OCI-M2 (cell line): ENCODE measurements around the gene CD4.
A peak's percentile ranks its signal among the peaks of the same experiment; 100 is the strongest.
"Not testable (repeated sequence)": the region's sequence is repeated elsewhere in the genome, so short reads cannot be mapped to it uniquely, and the experiment has no call there.

Experiments
- DNase-seq: peaks from one replicate; lab custom pipeline; 2025; ENCODE audit not compliant: unreplicated experiment; lab: John Stamatoyannopoulos, UW

The CD4 gene

GRCh38 chr12:6866163-6866919 lies 77.0 kb downstream of the CD4 start:
- DNase-seq: no peak

GRCh38 chr12:6866920-6867412 lies 77.6 kb downstream of the CD4 start:
- no peak for DNase-seq

- DNase-seq: peak; percentile 37
Measured at GRCh38 chr12:6867413-6868210, 78.3 kb downstream of the CD4 start, which contains the start of gene TPI1. Gene TPI1 (plus strand): TSS chr12:6867531. CDS start chr12:6867567, 36 bp downstream.

- DNase-seq: no peak
Measured at GRCh38 chr12:6868211-6869048, 79.1 kb downstream of the CD4 start.

- peak; percentile 26 for DNase-seq
Measured at GRCh38 chr12:6869049-6870021, 80.0 kb downstream of the CD4 start.

- not testable (repeated sequence) for DNase-seq
Measured at GRCh38 chr12:6870304-6870703, 81.0 kb downstream of the CD4 start.
